H9 (cell line): ENCODE data around the gene A1CF. TPM values are rescaled to one million over a fixed set of nuclear protein-coding genes. Genes with fewer than 3 reads are reported as not detected.

Source experiments
- DNase-seq: peaks from one replicate; pipeline ENCODE4 v3.0.0-alpha.2; 2017
- H2AFZ ChIP-seq: one replicate; pipeline ENCODE4 v1.6.1; 2013; ENCODE audit warnings: mild to moderate bottlenecking, low read length, control low read depth, moderate library complexity
- H2AK5ac ChIP-seq: 2 replicates; pipeline ENCODE4 v1.6.1; 2013; ENCODE audit warnings: low read length, control low read depth, mixed read lengths; ENCODE audit not compliant: insufficient read length
- H2BK120ac ChIP-seq: one replicate; pipeline ENCODE4 v1.6.1; 2013; ENCODE audit warnings: low read depth, mild to moderate bottlenecking, low read length, control low read depth, inconsistent platforms; ENCODE audit not compliant: poor library complexity, severe bottlenecking
- H2BK12ac ChIP-seq: 2 replicates; pipeline ENCODE4 v1.6.1; 2013; ENCODE audit warnings: low read length, control low read depth, mixed read lengths, low read depth; ENCODE audit not compliant: insufficient read length
- H2BK15ac ChIP-seq: 2 replicates; pipeline ENCODE4 v1.6.1; 2013; ENCODE audit warnings: low read depth, low read length, control low read depth
- H2BK20ac ChIP-seq: one replicate; pipeline ENCODE4 v1.6.1; 2013; ENCODE audit warnings: low read depth, mild to moderate bottlenecking, low read length, control low read depth, inconsistent platforms; ENCODE audit not compliant: poor library complexity, severe bottlenecking
- H2BK5ac ChIP-seq: 2 replicates; pipeline ENCODE4 v1.6.1; 2013; ENCODE audit warnings: low read length, control low read depth, mixed read lengths; ENCODE audit not compliant: insufficient read length
- H3K14ac ChIP-seq: 2 replicates; pipeline ENCODE4 v1.6.1; 2013; ENCODE audit warnings: low read length, control low read depth; ENCODE audit not compliant: insufficient read depth
- H3K18ac ChIP-seq: 2 replicates; pipeline ENCODE4 v1.6.1; 2013; ENCODE audit warnings: low read depth, mild to moderate bottlenecking, mixed read lengths, low read length, control low read depth; ENCODE audit not compliant: insufficient read length
- H3K23ac ChIP-seq: 2 replicates; pipeline ENCODE4 v1.6.1; 2013; ENCODE audit warnings: low read length, control low read depth, mixed read lengths, low read depth; ENCODE audit not compliant: insufficient read length
- H3K23me2 ChIP-seq: 2 replicates; pipeline ENCODE4 v1.6.1; 2013; ENCODE audit warnings: low read depth, mild to moderate bottlenecking, mixed read lengths, low read length, control low read depth; ENCODE audit not compliant: insufficient read length, poor library complexity, severe bottlenecking
- H3K27ac ChIP-seq: 2 replicates; pipeline ENCODE4 v1.5.1; 2013; ENCODE audit warnings: low read length, control low read depth, mixed read lengths, low read depth; ENCODE audit not compliant: insufficient read length
- H3K27me3 ChIP-seq: 2 replicates; pipeline ENCODE4 v1.6.1; 2013; ENCODE audit warnings: low read length, control low read depth, inconsistent platforms; ENCODE audit not compliant: insufficient read depth
- H3K4ac ChIP-seq: 2 replicates; pipeline ENCODE4 v1.6.1; 2013; ENCODE audit warnings: low read depth, mild to moderate bottlenecking, control low read depth, inconsistent platforms, low read length, moderate library complexity
- H3K4me1 ChIP-seq: 2 replicates; pipeline ENCODE4 v1.6.1; 2013; ENCODE audit warnings: low read length, control low read depth, inconsistent platforms; ENCODE audit not compliant: insufficient read depth
- H3K4me2 ChIP-seq: 2 replicates; pipeline ENCODE4 v1.6.1; 2013; ENCODE audit warnings: low read length, control low read depth, mixed read lengths; ENCODE audit not compliant: insufficient read length, insufficient read depth
- H3K56ac ChIP-seq: 2 replicates; pipeline ENCODE4 v1.6.1; 2013; ENCODE audit warnings: low read depth, mild to moderate bottlenecking, mixed read lengths, low read length, control low read depth; ENCODE audit not compliant: insufficient read length
- H3K79me1 ChIP-seq: 2 replicates; pipeline ENCODE4 v1.6.1; 2013; ENCODE audit warnings: low read depth, mild to moderate bottlenecking, moderate library complexity, low read length, control low read depth, inconsistent platforms; ENCODE audit not compliant: insufficient read depth, poor library complexity, severe bottlenecking
- H3K79me2 ChIP-seq: 2 replicates; pipeline ENCODE4 v1.6.1; 2013; ENCODE audit warnings: low read length, control low read depth, inconsistent platforms; ENCODE audit not compliant: insufficient read depth
- H3K9ac ChIP-seq: 2 replicates; pipeline ENCODE4 v1.6.1; 2013; ENCODE audit warnings: low read length, control low read depth, mixed read lengths; ENCODE audit not compliant: insufficient read length; ENCODE audit errors: extremely low read depth
- H3K9me3 ChIP-seq: one replicate; pipeline ENCODE4 v1.6.1; 2013; ENCODE audit warnings: low read depth, low read length, inconsistent platforms; ENCODE audit not compliant: control insufficient read depth
- H3T11ph ChIP-seq: one replicate; pipeline ENCODE4 v1.6.1; 2013; ENCODE audit warnings: mild to moderate bottlenecking, low read length, control low read depth, inconsistent platforms
- H4K20me1 ChIP-seq: one replicate; pipeline ENCODE4 v1.6.1; 2013; ENCODE audit not compliant: control insufficient read depth, insufficient read length, insufficient read depth
- H4K5ac ChIP-seq: 2 replicates; pipeline ENCODE4 v1.6.1; 2013; ENCODE audit warnings: low read depth, mild to moderate bottlenecking, mixed read lengths, low read length, control low read depth; ENCODE audit not compliant: insufficient read length
- H4K8ac ChIP-seq: replicated peaks from 2 replicates; pipeline ENCODE4 v1.6.1; 2013; ENCODE audit warnings: low read length, control low read depth, mixed read lengths, low read depth; ENCODE audit not compliant: insufficient read length
- H4K91ac ChIP-seq: 2 replicates; pipeline ENCODE4 v1.6.1; 2013; ENCODE audit warnings: low read depth, mild to moderate bottlenecking, moderate library complexity, mixed read lengths, low read length, control low read depth; ENCODE audit not compliant: insufficient read length
- H3K27ac Mint-ChIP-seq, 3 experiments: 2 replicates in 2 of 3; 3 replicates in 1 of 3; pipeline ENCODE4 v1.8.0; 2020 to 2021; ENCODE audit warnings: mixed read lengths in 3 of 3, mild to moderate bottlenecking in 1 of 3, moderate library complexity in 1 of 3
- H3K27me3 Mint-ChIP-seq: 2 replicates; pipeline ENCODE4 v1.8.0; 2021; ENCODE audit warnings: low read depth, mild to moderate bottlenecking, moderate library complexity, mixed read lengths
- H3K36me3 Mint-ChIP-seq, 3 experiments: 2 replicates in 2 of 3; 3 replicates in 1 of 3; pipeline ENCODE4 v1.8.0; 2020 to 2021; ENCODE audit warnings: low read depth in 3 of 3, mixed read lengths in 3 of 3; ENCODE audit not compliant: insufficient read depth in 1 of 3
- H3K4me1 Mint-ChIP-seq, 2 experiments: 2 replicates each; pipeline ENCODE4 v1.8.0; 2020; ENCODE audit warnings: mixed read lengths in 2 of 2
- H3K4me3 Mint-ChIP-seq, 2 experiments: 2 replicates in 1 of 2; 3 replicates in 1 of 2; pipeline ENCODE4 v1.8.0; 2020 to 2021; ENCODE audit warnings: mild to moderate bottlenecking in 2 of 2, mixed read lengths in 2 of 2, moderate library complexity in 1 of 2
- H3K9me3 Mint-ChIP-seq, 2 experiments: 2 replicates in 1 of 2; 3 replicates in 1 of 2; pipeline ENCODE4 v1.8.0; 2020; ENCODE audit warnings: mild to moderate bottlenecking in 2 of 2, mixed read lengths in 2 of 2, moderate library complexity in 1 of 2
- CTCF ChIP-seq: fragments of 200-600 bp; sonication (generic); conservative IDR thresholded peaks from 3 replicates; pipeline ENCODE4 v1.8.0; 2021; ENCODE audit warnings: antibody characterized with exemption, mild to moderate bottlenecking
- total RNA-seq: library from RNA; stranded (reverse); gene quantifications from 2 replicates; pipeline ENCODE4 v1.2.1, GENCODE V29; 2021

A1CF gene
- total RNA-seq, 1 experiment from 2014 or later: not detected

- Histone ChIP-seq H3K18ac (no peak overlapping the region), H3K14ac (no peak overlapping the region), H3K4ac (no peak overlapping the region), H3K79me1 (no peaks in the 10 kb centered on the region), H4K5ac (no peak overlapping the region), H3K27ac (no peak overlapping the region), H3K4me1 (no peaks in the 10 kb centered on the region), H2AFZ (no peak overlapping the region), H3K23ac (no peak overlapping the region), H2AK5ac (no peak overlapping the region), H4K20me1 (no peaks in the 10 kb centered on the region), H3K4me2 (no peak overlapping the region), H3K27me3 (no peaks in the 10 kb centered on the region), H3K9me3 (peaks cover 9% of the 10 kb centered on the region), H4K91ac (no peak overlapping the region), H3K9ac (no peak overlapping the region), H2BK120ac (no peak overlapping the region), H2BK12ac (no peak overlapping the region), H3K56ac (no peak overlapping the region), H2BK5ac (no peak overlapping the region), H3T11ph (no peak overlapping the region), H2BK15ac (no peak overlapping the region), H3K79me2 (no peaks in the 10 kb centered on the region), H3K23me2 (no peaks in the 10 kb centered on the region), H2BK20ac (no peak overlapping the region), H4K8ac (no peak overlapping the region)
- TF ChIP-seq CTCF: no peak
- no peak for DNase-seq
- Mint-ChIP-seq H3K36me3 (peaks cover under 1 to 16% (median 10%) of the 10 kb centered on the region in 3 experiments; a peak in 4 of 7 replicates), H3K27ac (no peak overlapping the region), H3K27me3 (peaks cover 2% of the 10 kb centered on the region), H3K4me3 (no peak overlapping the region), H3K9me3 (peaks cover 16 to 20% of the 10 kb centered on the region in 2 experiments), H3K4me1 (no peaks in the 10 kb centered on the region)
Measured at GRCh38 chr10:50918529-50918928, 33.1 kb upstream of the A1CF start.
